HG03521 (cell line): ENCODE measurements around the gene NFASC.

Experiments
- ATAC-seq: cut with Tn5 transposase; IDR thresholded peaks from one replicate; pipeline ENCODE4 v1.9.1; 2021; ENCODE audit warnings: mild to moderate bottlenecking, moderate library complexity; ENCODE audit not compliant: unreplicated experiment

Gene NFASC

GRCh38 chr1:204997591-204998355 is 127.1 kb downstream of the NFASC start:
- no peak for ATAC-seq

GRCh38 chr1:205001162-205001561 is 130.5 kb downstream of the NFASC start:
- no peak for ATAC-seq

- ATAC-seq = no peak
Measured at GRCh38 chr1:205002705-205003104, 132.0 kb downstream of the NFASC start.

- no peak for ATAC-seq
Measured at GRCh38 chr1:205003358-205004131, 132.9 kb downstream of the NFASC start.

GRCh38 chr1:205004351-205004750 is 133.7 kb downstream of the NFASC start:
- ATAC-seq = no peak

- ATAC-seq = no peak
Measured at GRCh38 chr1:205008896-205009295, 138.2 kb downstream of the NFASC start.

GRCh38 chr1:205009670-205010069 is 139.0 kb downstream of the NFASC start:
- no peak for ATAC-seq

- no peak for ATAC-seq
Measured at GRCh38 chr1:205012391-205013140, 141.9 kb downstream of the NFASC start.

GRCh38 chr1:205013683-205014367 is 143.2 kb downstream of the NFASC start:
- ATAC-seq = no peak

- no peak for ATAC-seq
Measured at GRCh38 chr1:205014783-205015182, 144.1 kb downstream of the NFASC start.

GRCh38 chr1:205015241-205015640 is 144.6 kb downstream of the NFASC start:
- ATAC-seq = no peak

GRCh38 chr1:205016075-205016474 is 145.4 kb downstream of the NFASC start:
- no peak for ATAC-seq

GRCh38 chr1:205016584-205016983 is 145.9 kb downstream of the NFASC start:
- ATAC-seq = no peak

- ATAC-seq = no peak
Measured at GRCh38 chr1:205017001-205017400, 146.3 kb downstream of the NFASC start.

- no peak for ATAC-seq
Measured at GRCh38 chr1:205017766-205018165, 147.1 kb downstream of the NFASC start.

GRCh38 chr1:205018381-205018780 is 147.7 kb downstream of the NFASC start:
- ATAC-seq = no peak

- ATAC-seq = no peak
Measured at GRCh38 chr1:205020466-205020865, 149.8 kb downstream of the NFASC start.

- no peak for ATAC-seq
Measured at GRCh38 chr1:205024679-205025078, 154.0 kb downstream of the NFASC start.

- ATAC-seq = no peak
Measured at GRCh38 chr1:205025239-205025638, 154.6 kb downstream of the NFASC start.

- no peak for ATAC-seq
Measured at GRCh38 chr1:205026181-205026580, 155.5 kb downstream of the NFASC start.

GRCh38 chr1:205028390-205028789 is 157.7 kb downstream of the NFASC start:
- ATAC-seq = no peak
